GM12864 (cell line): Measurements from ENCODE around the gene CLASRP.

ENCODE experiments used
- DNase-seq: peaks from one replicate; pipeline ENCODE4 v3.0.0-alpha.2; 2011; ENCODE audit warnings: low read depth
- H3K4me3 ChIP-seq: 2 replicates; pipeline ENCODE4 v1.5.1; 2011; ENCODE audit warnings: mild to moderate bottlenecking, low read depth, low read length, control low read depth
- CTCF ChIP-seq: IDR thresholded peaks from 2 replicates; pipeline ENCODE4 v1.5.1; 2011; ENCODE audit warnings: low read depth, mild to moderate bottlenecking, moderate library complexity, low read length, control low read depth, inconsistent platforms; ENCODE audit errors: missing control alignments

The CLASRP gene

GRCh38 chr19:45061965-45062364 is 23.1 kb downstream of the CLASRP start:
- no peak overlapping the region for H3K4me3 ChIP-seq
- DNase-seq: no peak
- no peak for TF ChIP-seq CTCF

GRCh38 chr19:45063851-45064801 is 25.3 kb downstream of the CLASRP start:
- no peak overlapping the region for H3K4me3 ChIP-seq
- no peak for TF ChIP-seq CTCF
- no peak for DNase-seq

GRCh38 chr19:45066921-45067661 is 28.2 kb downstream of the CLASRP start:
- TF ChIP-seq CTCF: no peak
- DNase-seq: no peak
- no peak overlapping the region for H3K4me3 ChIP-seq

GRCh38 chr19:45068041-45068440 is 29.2 kb downstream of the CLASRP start:
- TF ChIP-seq CTCF: no peak
- no peak for DNase-seq
- no peak overlapping the region for H3K4me3 ChIP-seq

GRCh38 chr19:45069056-45069455 is 30.2 kb downstream of the CLASRP start:
- H3K4me3 ChIP-seq: no peak overlapping the region
- no peak for TF ChIP-seq CTCF
- DNase-seq: no peak

- no peak for TF ChIP-seq CTCF
- DNase-seq: no peak
- no peak overlapping the region for H3K4me3 ChIP-seq
These were observed 31.4 kb downstream of the CLASRP start for GRCh38 chr19:45070214-45070613.
